Stimulated activated CD8-positive, alpha-beta memory T cell treated with anti-CD3 and anti-CD28 coated beads, Interleukin-7, amount 100 ng/mL, for 1 hour (primary cell): ENCODE measurements around the gene CCDC134.
"Not testable (repeated sequence)": the region's sequence is repeated elsewhere in the genome, so short reads cannot be mapped to it uniquely, and the experiment has no call there.

Source experiments
- DNase-seq, 2 donors: peaks; one replicate each; pipeline ENCODE4 v3.0.0-alpha.2; 2020; ENCODE audit warnings: low read depth in 2 of 2

Gene CCDC134

GRCh38 chr22:41822317-41823057 is 22.0 kb downstream of the CCDC134 start:
- no peak for DNase-seq

- no peak for DNase-seq
These were observed 23.3 kb downstream of the CCDC134 start for GRCh38 chr22:41823797-41824196.

- DNase-seq = no peak
These were observed 24.9 kb downstream of the CCDC134 start for GRCh38 chr22:41825376-41825775.

- no peak for DNase-seq
These were observed 25.5 kb downstream of the CCDC134 start for GRCh38 chr22:41826021-41826420.

- DNase-seq = no peak
These were observed 26.2 kb downstream of the CCDC134 start for GRCh38 chr22:41826430-41827383.

- no peak for DNase-seq
These were observed 27.2 kb downstream of the CCDC134 start for GRCh38 chr22:41827671-41828070.

- no peak for DNase-seq
These were observed 28.0 kb downstream of the CCDC134 start for GRCh38 chr22:41828516-41828915.

- DNase-seq = no peak
These were observed 29.7 kb downstream of the CCDC134 start for GRCh38 chr22:41830174-41830573.

- DNase-seq = no peak
These were observed 30.9 kb downstream of the CCDC134 start for GRCh38 chr22:41831383-41831782.

- no peak for DNase-seq
These were observed 31.5 kb downstream of the CCDC134 start for GRCh38 chr22:41831828-41832552.

- peak; percentile 93 to 96 for DNase-seq
These were observed 32.3 kb downstream of the CCDC134 start, which contains the start of gene SREBF2 for GRCh38 chr22:41832553-41833368. SREBF2 (plus strand) TSS chr22:41833105; CDS start chr22:41833271, 166 bp downstream.

- DNase-seq = peak in 1 of 2 donors; percentile 13
These were observed 33.0 kb downstream of the CCDC134 start for GRCh38 chr22:41833369-41834004.

GRCh38 chr22:41834005-41834944 is 33.8 kb downstream of the CCDC134 start:
- DNase-seq = no peak

GRCh38 chr22:41835462-41835861 is 35.0 kb downstream of the CCDC134 start:
- DNase-seq = not testable (repeated sequence)

GRCh38 chr22:41836551-41836950 is 36.1 kb downstream of the CCDC134 start:
- DNase-seq = no peak

GRCh38 chr22:41838842-41839618 is 38.6 kb downstream of the CCDC134 start:
- no peak for DNase-seq

GRCh38 chr22:41840216-41840615 is 39.7 kb downstream of the CCDC134 start:
- no peak for DNase-seq

- no peak for DNase-seq
These were observed 40.7 kb downstream of the CCDC134 start for GRCh38 chr22:41841085-41841712.
